IPS-11a (cell line): ENCODE data around the gene TMEM132D.
"Not testable (repeated sequence)": the region's sequence is repeated elsewhere in the genome, so short reads cannot be mapped to it uniquely, and the experiment has no call there.

ENCODE experiments used
- H3K4me3 ChIP-seq: one replicate; pipeline ENCODE4 v1.5.1; 2013; ENCODE audit warnings: low read depth, low read length, control low read depth

TMEM132D gene

GRCh38 chr12:129549020-129549419, 354.8 kb downstream of the TMEM132D start:
- H3K4me3 ChIP-seq = not testable (repeated sequence)

DNA sequence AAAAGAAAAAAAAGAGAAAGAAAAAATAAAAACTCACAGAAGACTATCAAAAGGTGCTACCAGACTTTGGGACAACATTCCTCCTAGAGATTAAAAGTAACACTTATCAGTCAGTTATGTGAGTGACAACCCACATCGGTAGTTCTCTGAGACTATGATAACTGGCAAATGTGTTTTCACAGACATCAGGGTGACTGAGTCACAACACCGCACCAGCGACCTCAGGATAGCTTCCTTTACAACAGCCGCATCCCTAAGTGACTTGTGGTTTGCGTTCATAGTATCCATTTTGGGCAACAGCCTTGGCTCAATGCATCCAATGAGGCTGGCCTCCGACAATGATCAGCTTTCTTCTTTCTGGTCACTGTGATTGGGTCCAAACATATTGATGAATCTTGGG, 359.1 kb downstream of the TMEM132D start:
- no peak overlapping the region for H3K4me3 ChIP-seq

GRCh38 chr12:129540954-129541353, 362.9 kb downstream of the TMEM132D start:
- H3K4me3 ChIP-seq = no peak overlapping the region

DNA sequence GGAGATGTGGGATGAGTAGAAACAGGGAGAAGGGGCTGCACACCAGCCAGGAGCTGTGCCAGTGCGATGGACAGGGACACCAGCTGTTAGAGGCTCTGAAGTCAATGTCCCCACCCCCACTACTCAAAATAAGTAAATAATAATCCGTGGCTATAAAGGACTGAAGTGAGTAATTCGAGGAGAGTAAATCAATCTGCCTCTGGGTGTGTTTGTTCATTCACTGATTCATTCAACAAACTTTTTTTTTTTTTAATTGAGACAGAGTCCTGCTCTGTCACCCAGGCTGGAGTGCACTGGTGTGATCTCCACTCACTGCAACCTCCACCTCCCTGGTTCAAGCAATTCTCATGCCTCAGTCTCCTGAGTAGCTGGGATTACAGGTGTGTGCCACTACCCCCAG, 363.6 kb downstream of the TMEM132D start:
- no peak overlapping the region for H3K4me3 ChIP-seq

- H3K4me3 ChIP-seq = not testable (repeated sequence)
These were observed 365.0 kb downstream of the TMEM132D start for GRCh38 chr12:129538724-129539335.

DNA sequence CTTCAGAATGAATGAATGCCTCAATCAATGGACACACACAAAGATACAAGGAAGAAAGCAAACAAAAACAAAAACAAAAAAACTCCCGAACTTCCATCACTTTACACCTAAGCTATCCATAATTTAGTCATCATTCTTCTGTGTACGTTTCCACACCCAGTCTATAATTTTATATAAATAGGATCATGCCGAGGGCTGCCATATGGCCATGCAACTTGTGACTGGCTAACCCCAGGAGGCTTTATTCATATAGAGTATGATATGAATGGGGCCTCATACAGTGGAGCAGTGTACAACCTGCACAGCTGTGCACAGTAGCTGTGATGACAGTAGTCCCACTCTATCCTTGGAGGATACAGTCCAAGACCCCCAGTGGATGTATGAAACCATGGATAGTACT, 365.7 kb downstream of the TMEM132D start:
- H3K4me3 ChIP-seq = no peak overlapping the region

GRCh38 chr12:129534966-129535750, 368.7 kb downstream of the TMEM132D start:
- no peak overlapping the region for H3K4me3 ChIP-seq

DNA sequence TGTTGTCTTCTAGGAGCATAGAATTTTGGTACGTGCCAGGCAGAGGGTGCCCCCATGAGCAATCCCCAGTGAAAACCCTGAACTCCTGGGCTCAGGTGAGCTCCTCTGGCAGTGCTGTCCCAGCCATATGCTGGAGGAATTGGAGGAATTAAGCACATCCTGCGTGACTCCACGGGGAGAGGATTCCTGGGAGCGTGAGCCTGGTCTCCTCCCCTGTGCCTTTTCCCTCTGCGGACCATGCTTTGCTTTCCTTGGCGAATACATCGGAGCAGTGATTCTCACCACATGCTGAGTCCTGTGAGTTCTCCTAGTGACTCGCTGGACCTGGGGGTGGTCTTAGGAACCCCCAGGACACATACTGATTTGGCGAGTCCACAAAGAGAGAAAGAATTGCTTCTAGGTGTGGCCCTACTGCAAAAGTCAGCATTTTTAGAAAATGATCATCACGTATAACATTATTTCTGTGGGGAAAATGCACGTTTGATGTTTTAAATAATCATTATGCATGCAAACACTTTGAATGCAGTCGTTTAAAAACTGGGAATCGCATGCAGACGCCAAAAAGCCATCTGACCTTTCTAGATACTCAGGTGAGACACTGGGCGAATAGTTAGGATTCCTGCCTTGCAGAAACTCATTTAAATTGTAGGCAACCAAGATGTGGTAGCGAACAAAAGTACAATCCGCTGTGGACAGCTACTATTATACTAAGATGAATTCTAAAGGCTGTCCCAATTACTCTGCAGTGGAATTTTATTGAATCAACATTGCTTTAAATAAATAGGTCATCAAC, 370.9 kb downstream of the TMEM132D start:
- H3K4me3 ChIP-seq = no peak overlapping the region

GRCh38 chr12:129532082-129532481, 371.7 kb downstream of the TMEM132D start:
- no peak overlapping the region for H3K4me3 ChIP-seq

GRCh38 chr12:129530984-129531383, 372.8 kb downstream of the TMEM132D start:
- no peak overlapping the region for H3K4me3 ChIP-seq

GRCh38 chr12:129530517-129530916, 373.3 kb downstream of the TMEM132D start:
- H3K4me3 ChIP-seq = no peak overlapping the region

- H3K4me3 ChIP-seq = no peak overlapping the region
These were observed 376.3 kb downstream of the TMEM132D start for GRCh38 chr12:129527506-129527905.

- H3K4me3 ChIP-seq = no peak overlapping the region
These were observed 380.2 kb downstream of the TMEM132D start for GRCh38 chr12:129523621-129524020.

DNA sequence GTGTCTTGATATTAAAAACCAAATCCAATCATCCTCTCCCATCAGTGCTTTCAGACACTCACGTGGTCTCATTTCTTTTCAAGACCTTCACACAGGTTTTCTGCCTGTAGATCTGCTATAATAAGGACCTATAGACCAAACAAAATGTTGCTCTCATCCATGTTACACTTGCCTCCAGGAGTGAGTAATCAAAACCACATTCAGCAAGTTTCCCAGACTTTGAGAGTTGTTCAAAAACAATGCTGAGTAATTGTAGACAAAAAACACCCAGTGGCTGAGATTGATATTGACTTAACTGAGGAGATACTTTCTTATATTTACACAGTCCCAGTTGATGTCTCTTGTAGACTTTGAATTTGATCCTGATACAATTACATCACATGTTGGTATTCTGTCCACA, 383.1 kb downstream of the TMEM132D start:
- H3K4me3 ChIP-seq = no peak overlapping the region

DNA sequence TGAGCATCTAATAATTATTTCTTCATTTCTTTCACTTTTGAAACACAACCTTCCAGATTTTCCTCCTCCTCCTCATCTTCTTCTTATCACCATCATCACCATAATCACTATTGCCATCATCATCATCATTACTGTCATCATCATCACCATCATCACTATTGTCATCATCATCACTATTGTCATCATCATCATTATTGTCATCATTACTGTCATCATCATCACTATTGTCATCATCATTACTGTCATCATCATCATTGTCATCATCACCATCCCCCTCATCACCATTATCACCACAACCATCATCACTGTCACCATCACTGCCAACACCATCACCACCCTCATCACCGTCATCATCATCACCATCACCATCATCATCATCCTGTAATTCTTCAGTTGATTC, 400.0 kb downstream of the TMEM132D start:
- H3K4me3 ChIP-seq = no peak overlapping the region

DNA sequence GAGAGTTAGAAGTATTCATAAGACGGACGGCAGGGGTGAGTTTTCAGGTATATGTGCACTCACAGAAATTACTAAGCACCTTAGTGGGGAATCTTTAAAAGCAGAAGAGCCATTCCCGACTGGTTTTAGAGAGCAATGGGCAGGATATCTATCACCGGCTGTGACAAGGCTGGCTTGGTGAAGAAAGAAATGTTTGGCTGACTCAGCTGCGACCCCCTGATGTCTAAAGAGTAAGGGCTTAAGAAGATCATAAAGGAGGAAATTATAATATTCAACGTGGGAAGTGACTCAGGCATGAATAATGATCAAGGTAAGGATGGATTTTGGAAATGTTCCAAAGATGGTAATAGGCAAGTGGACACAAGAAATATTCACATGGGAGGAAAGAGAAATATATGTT, 407.6 kb downstream of the TMEM132D start:
- H3K4me3 ChIP-seq = no peak overlapping the region

DNA sequence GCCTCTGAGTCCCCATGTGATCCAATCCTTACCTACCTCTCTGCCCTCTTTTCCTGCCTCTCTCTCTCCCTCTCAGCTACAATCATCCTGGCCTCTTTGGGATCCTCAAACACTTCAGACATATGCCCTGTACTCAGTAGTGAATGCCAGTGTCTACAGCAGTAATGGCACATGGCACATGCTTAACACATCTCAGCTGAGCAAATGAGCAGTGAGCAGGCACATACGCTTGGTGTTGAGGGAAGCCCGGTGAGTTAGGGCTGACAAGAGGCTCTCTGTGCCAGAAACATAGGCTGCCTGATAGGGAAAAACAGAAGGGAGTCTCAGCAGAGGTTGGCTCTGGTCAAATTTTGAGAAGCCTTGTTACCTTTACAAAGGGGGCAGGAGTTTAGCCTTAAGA, 409.1 kb downstream of the TMEM132D start:
- no peak overlapping the region for H3K4me3 ChIP-seq

DNA sequence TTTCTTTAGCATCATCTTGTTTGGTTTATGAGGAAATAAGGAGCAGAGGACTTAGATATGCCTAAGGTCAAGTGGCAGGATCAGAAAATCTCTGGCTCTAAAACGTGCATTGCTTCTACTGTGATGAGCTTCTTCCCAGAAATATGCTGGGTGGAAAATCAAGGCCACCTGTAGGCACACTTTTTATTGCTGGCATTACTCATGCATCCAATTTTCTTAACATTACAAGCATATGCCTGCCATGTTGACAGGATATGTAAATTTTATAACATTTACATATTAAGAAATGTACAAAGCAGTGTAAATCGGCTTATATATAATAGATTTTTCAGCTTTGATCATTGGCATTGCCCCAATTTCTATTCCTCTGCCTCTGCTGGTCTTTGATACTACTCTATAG, 409.6 kb downstream of the TMEM132D start:
- H3K4me3 ChIP-seq = no peak overlapping the region

DNA sequence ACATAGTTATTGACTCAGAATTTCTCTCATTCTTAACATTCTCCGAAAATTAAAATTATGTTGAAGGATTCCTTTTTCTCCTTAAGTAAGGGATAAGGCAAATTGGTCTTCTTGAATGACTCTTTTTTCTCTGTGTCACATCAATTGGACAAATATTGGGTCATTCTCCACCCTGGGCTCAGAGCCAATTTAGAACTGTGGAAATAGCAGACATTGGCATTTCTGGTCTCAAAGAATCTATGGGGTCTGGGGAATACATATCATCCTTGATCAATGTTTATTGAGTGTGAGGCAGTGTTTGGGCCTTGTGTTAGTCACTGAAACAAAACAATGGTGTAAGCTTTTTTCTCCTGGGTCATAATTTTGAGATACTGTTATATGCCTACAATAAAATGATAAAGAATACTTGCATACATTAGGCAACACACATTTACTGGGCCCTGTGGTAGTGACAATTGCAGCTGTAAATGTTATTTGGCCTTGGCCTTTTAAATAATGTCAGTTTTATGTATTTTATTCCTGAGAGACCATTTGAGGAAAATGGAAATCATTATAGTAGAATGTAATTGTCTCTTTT, 414.6 kb downstream of the TMEM132D start:
- no peak overlapping the region for H3K4me3 ChIP-seq

DNA sequence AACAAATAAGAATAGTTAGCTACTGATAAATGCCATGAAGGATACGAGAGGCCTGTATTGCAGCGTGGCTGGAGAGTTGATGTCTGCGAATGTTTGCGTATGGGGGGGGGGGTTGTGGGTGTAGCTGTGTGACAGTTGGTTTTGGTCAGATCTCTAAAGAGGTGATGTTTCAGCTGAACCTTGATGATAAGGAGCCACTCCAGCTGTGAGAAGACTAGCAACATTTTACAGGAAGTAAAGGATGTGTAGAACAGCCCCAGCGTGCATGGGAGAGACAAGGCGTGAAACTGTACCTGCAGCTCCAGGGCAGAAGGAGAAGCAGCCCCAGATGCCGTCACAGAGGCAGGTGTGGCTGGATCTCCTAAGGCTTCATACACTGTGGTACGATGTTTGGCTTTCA, 416.9 kb downstream of the TMEM132D start:
- no peak overlapping the region for H3K4me3 ChIP-seq

DNA sequence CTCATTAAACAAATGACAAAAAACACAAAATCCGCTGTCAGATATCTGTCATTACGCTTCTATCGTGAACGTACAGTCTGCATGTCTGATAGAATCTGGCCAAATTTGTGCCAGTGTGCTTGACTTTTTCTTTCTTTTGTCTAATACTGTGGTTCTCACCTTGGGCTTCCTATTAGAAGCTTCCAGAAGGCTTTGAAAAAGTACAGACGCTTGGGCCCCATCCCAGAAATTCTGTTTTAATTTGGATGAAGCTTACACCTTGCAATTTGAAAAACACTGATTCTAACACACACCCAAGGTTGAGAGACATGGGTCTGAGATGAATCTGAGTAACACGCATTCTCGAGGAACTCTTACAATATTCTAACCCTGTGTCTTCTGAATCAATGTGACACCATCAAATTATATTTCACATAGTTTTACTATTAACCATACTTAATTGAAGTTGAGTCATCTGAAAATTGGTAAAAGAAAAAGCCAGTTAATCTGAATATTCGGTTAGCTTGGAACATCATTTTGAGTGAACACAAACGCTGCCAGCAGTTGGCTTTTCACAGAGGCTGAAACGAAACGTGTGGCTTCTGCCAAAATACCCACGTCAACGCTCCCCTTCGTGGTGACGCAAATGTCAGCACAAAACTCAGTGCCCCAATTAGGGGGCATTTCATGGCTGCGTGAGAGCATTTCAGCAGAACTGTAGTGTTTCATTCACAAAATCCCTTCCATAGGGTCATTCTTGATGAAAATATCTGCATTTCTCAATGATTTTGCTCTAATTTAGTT, 420.5 kb downstream of the TMEM132D start:
- H3K4me3 ChIP-seq = no peak overlapping the region
